ENCODE data around the gene DNAJC6.

- TF ChIP-seq CTCF (IDR thresholded peaks at IDR 0.05) (no peak), POLR2A (IDR thresholded peaks at IDR 0.05) (no peak)
Observed at GRCh38 chr1:65323246-65323645, 13.9 kb downstream of the DNAJC6 start.
